ENCODE measurements around the gene C1orf53. TPM values are rescaled to one million over a fixed set of nuclear protein-coding genes. Genes with fewer than 3 reads are reported as not detected.

C1orf53 gene
- total and polyA plus RNA-seq, 2 of the 13 experiments (the other 11 are each of a cell fraction or from before 2014, with no cell fraction given), result 5.8 to 10.1 TPM

DNA sequence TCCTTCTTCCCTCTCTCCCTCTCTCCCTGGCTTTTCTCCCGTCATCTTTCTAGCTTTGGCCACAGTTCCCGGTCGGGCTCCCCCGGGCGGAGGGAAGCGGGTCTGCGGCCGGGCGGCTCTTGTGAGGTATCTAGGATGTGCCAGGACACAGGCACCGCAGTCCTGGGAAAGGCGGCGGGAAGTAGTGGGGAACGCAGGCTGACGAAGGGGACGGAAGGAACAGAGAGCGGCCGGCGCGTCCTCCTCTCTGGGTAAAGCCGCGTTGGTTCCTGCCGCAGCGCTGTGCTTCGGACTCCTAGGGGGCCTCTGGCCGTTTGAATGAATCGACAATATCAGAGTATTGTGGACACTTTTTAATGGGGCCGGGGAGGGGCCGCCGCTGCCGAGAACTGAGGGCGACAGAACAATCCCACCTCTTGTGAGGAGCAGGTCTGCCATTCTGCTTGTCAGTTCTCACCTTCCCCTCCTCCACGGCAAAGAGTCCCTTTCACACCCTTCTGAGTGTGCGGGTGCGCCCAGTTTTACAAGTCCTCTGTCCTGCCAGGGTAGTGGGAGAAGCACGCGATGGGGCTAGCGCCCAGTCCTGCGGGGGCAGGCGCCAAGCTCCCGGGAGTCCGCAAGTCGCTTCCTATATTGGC is 13.6 kb downstream of the C1orf53 start (continued):
- no peak for TF ChIP-seq ZBTB49 (CRISPR knock-in tag; IDR thresholded peaks at IDR 0.05; ENCODE audit: borderline replicate concordance)
- no peak for TF ChIP-seq PRPF4 (IDR thresholded peaks at IDR 0.05; ENCODE audit: low read depth, low read length, poor library complexity, severe bottlenecking)
- no peak for TF ChIP-seq E2F1 (CRISPR knock-in tag; IDR thresholded peaks at IDR 0.05)
- TF ChIP-seq FOXJ3 (CRISPR knock-in tag; IDR thresholded peaks at IDR 0.05; ENCODE audit: borderline replicate concordance), result no peak
- TF ChIP-seq ZNF83 (CRISPR knock-in tag; IDR thresholded peaks at IDR 0.05; ENCODE audit: borderline replicate concordance), result no peak
- peak; percentile 69 for TF ChIP-seq CTCF (CRISPR knock-in tag; IDR thresholded peaks at IDR 0.05)
- TF ChIP-seq ZNF30 (CRISPR knock-in tag; IDR thresholded peaks at IDR 0.05), result no peak
- TF ChIP-seq, protein P1, sequence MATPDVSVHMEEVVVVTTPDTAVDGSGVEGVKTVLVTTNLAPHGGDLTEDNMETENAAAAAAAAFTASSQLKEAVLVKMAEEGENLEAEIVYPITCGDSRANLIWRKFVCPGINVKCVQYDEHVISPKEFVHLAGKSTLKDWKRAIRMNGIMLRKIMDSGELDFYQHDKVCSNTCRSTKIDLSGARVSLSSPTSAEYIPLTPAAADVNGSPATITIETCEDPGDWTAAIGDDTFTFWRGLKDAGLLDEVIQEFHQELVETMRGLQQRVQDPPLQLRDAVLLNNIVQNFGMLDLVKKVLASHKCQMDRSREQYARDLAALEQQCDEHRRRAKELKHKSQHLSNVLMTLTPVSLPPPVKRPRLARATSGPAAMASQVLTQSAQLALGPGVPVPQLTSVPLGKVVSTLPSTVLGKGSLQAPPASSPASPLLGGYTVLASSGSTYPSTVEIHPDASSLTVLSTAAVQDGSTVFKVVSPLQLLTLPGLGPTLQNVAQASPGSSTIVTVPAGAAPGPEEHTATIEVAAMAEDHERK (CRISPR knock-in tag; IDR thresholded peaks at IDR 0.05; ENCODE audit: low read depth), result no peak
- no peak for TF ChIP-seq ZNF557 (CRISPR knock-in tag; IDR thresholded peaks at IDR 0.05)
- TF ChIP-seq ZNF234 (CRISPR knock-in tag; conservative IDR thresholded peaks at IDR 0.05), result no peak
- TF ChIP-seq PCBP1 (IDR thresholded peaks at IDR 0.05; ENCODE audit: borderline replicate concordance, low read depth, low read length), result no peak
- no peak for TF ChIP-seq ZNF614 (CRISPR knock-in tag; IDR thresholded peaks at IDR 0.05; ENCODE audit: borderline replicate concordance)
- TF ChIP-seq ZNF350 (CRISPR knock-in tag; IDR thresholded peaks at IDR 0.05; ENCODE audit: borderline replicate concordance, low read depth), result no peak
- TF ChIP-seq ZNF7 (CRISPR knock-in tag; IDR thresholded peaks at IDR 0.05), result no peak
- no peak for TF ChIP-seq ATRX (CRISPR knock-in tag; IDR thresholded peaks at IDR 0.05; ENCODE audit: borderline replicate concordance)
- TF ChIP-seq ZSCAN30 (CRISPR knock-in tag; IDR thresholded peaks at IDR 0.05), result no peak
- TF ChIP-seq ZHX1 (CRISPR knock-in tag; IDR thresholded peaks at IDR 0.05; ENCODE audit: low read depth), result no peak
- no peak for TF ChIP-seq SP4 (CRISPR knock-in tag; IDR thresholded peaks at IDR 0.05)

Data from HepG2 (cell line).